CD4-positive, alpha-beta memory T cell (primary cell): Measurements from ENCODE around the gene STMN1. TPM values are rescaled to one million over a fixed set of nuclear protein-coding genes. Genes with fewer than 3 reads are reported as not detected.
A peak's percentile ranks its signal among the peaks of the same experiment; 100 is the strongest.

ENCODE experiments used
- CTCF ChIA-PET: fragments of 350-600 bp; sonication (Branson Sonifier 250); formaldehyde crosslinking; loops from one replicate; lab custom pipeline; 2021; ENCODE audit warnings: inconsistent platforms; ENCODE audit not compliant: partially characterized antibody; lab: Charles Lee
- POLR2A ChIA-PET: fragments of 350-600 bp; sonication (Branson Sonifier 250); formaldehyde crosslinking; loops from one replicate; lab custom pipeline; 2021; ENCODE audit not compliant: partially characterized antibody; lab: Charles Lee
- DNase-seq, 5 donors: peaks; one replicate each; pipeline versions ENCODE4 v3.0.0 to v3.0.0-alpha.2; 2020 to 2022; ENCODE audit warnings: mixed read lengths in 1 of 5
- H3K27ac ChIP-seq: one replicate; pipeline ENCODE4 v1.7.0; 2013; ENCODE audit warnings: low read depth, low read length
- H3K27me3 ChIP-seq: 2 replicates; pipeline ENCODE4 v1.7.0; 2013; ENCODE audit warnings: mild to moderate bottlenecking, low read length, moderate library complexity; ENCODE audit not compliant: insufficient read depth
- H3K36me3 ChIP-seq: 2 replicates; pipeline ENCODE4 v1.7.0; 2013; ENCODE audit warnings: mild to moderate bottlenecking, low read length, moderate library complexity; ENCODE audit not compliant: insufficient read depth
- H3K4me1 ChIP-seq: 2 replicates; pipeline ENCODE4 v1.7.0; 2013; ENCODE audit warnings: mild to moderate bottlenecking, low read length, moderate library complexity; ENCODE audit not compliant: insufficient read depth
- H3K4me3 ChIP-seq, 2 donors: one replicate each; pipeline ENCODE4 v1.7.0; 2013; ENCODE audit warnings: low read length in 2 of 2, mild to moderate bottlenecking in 1 of 2
- H3K9me3 ChIP-seq, 2 donors: one replicate each; pipeline ENCODE4 v1.7.0; 2013; ENCODE audit warnings: low read length in 2 of 2, control low read depth in 1 of 2; ENCODE audit not compliant: control insufficient read depth in 1 of 2
- H3K27ac Mint-ChIP-seq, 7 donors: one replicate each; pipeline ENCODE4 v1.8.0; 2020 to 2021; ENCODE audit warnings: mixed read lengths in 7 of 7, mild to moderate bottlenecking in 6 of 7, inconsistent platforms in 3 of 7, moderate library complexity in 3 of 7
- H3K27me3 Mint-ChIP-seq, 2 donors: one replicate each; pipeline ENCODE4 v1.8.0; 2020 to 2021; ENCODE audit warnings: mixed read lengths in 2 of 2
- H3K36me3 Mint-ChIP-seq, 2 donors: one replicate each; pipeline ENCODE4 v1.8.0; 2020 to 2021; ENCODE audit warnings: mixed read lengths in 2 of 2, inconsistent platforms in 1 of 2, mild to moderate bottlenecking in 1 of 2
- H3K4me1 Mint-ChIP-seq, 4 donors: one replicate each; pipeline ENCODE4 v1.8.0; 2020 to 2021; ENCODE audit warnings: mixed read lengths in 4 of 4, mild to moderate bottlenecking in 1 of 4
- H3K4me3 Mint-ChIP-seq, 8 donors: one replicate each; pipeline ENCODE4 v1.8.0; 2020 to 2021; ENCODE audit warnings: mixed read lengths in 8 of 8, mild to moderate bottlenecking in 7 of 8, moderate library complexity in 6 of 8, inconsistent platforms in 3 of 8
- H3K9me3 Mint-ChIP-seq, 8 donors: one replicate each; pipeline ENCODE4 v1.8.0; 2020 to 2021; ENCODE audit warnings: mixed read lengths in 8 of 8, mild to moderate bottlenecking in 5 of 8, inconsistent platforms in 3 of 8, moderate library complexity in 1 of 8
- intact Hi-C: fragments of 100-400 bp; cut with micrococcal nuclease; formaldehyde crosslinking; loops from one replicate; pipeline ENCODE4 v1.15.1; 2023
- polyA plus RNA-seq, 2 donors: library from polyadenylated mRNA; unstranded; fragments of 300-500 nt; fragmentation: Illumina TruSeq; gene quantifications; one replicate each; pipeline ENCODE4 v1.2.3, GENCODE V29; 2021
- total RNA-seq, 2 experiments: library from RNA; stranded (reverse); gene quantifications; one replicate each; pipeline ENCODE4 v1.2.3, GENCODE V29; 2021

STMN1 gene
- total and polyA plus RNA-seq, 4 experiments from 2014 or later, result 34.5 to 85.2 (median 45.4) TPM

DNA sequence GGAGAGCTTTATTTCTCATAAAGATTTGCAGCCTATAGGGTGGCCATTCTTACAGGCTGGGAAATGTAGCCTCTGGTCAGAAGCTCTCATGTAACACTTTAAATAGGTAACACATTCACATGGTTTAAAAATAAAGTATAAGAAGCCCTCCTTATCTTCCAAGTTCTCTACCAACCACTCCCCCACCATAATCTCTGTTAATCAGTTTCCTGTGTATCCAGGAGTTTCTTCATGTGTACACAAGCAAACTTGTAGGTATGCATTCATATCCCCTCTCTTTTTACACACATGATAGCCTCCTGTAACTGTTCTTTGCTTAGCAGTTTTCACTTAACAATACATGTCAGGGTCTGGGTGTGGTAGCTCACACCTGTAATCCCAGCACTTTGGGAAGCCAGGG, 4.9 kb upstream of the STMN1 start:
- Histone ChIP-seq H3K27me3 (no peaks in the 10 kb centered on the region), H3K4me1 (peaks cover 7% of the 10 kb centered on the region), H3K9me3 (no peaks in the 10 kb centered on the region), H3K36me3 (no peaks in the 10 kb centered on the region), H3K4me3 (no peak overlapping the region), H3K27ac (no peak overlapping the region)
- H3K4me1 Mint-ChIP-seq, result peaks cover 3 to 17% (median 8%) of the 10 kb centered on the region in 4 donors
- ChIA-PET CTCF (no interaction called here), POLR2A (interaction anchor here (1.0 kb wide), 1 partner anchor 60 kb away, joined by 3 read pairs; no protein-coding TSS in a partner anchor)
- peaks cover 0 to 5% of the 10 kb centered on the region in 2 donors for H3K36me3 Mint-ChIP-seq
- peak overlapping the region in 1 of 8 donors; percentile 11 for H3K4me3 Mint-ChIP-seq
- intact Hi-C loops, result no loop called here
- H3K27ac Mint-ChIP-seq, result no peak overlapping the region
- H3K27me3 Mint-ChIP-seq, result no peaks in the 10 kb centered on the region
- H3K9me3 Mint-ChIP-seq, result no peaks in the 10 kb centered on the region
- DNase-seq, result no peak

DNA sequence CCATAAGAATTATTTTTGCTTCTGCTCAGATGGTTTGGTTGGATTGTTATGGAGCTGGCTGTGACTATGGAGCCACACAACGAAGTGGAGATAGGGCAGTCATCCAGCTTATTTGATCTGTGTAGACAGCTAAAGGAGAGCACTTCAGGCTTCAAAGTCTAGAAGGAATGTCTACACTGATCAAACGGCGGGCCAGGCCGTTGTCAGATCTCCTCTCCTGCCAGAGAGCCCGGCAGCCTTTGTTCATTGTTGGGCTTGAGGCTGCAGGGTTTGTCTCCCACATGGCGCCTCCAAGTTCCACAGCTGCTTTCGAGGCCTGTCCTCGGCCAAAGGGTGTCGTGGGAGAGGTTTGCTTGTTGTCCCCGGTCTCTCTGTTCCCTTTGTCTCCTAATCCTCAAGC, 2.8 kb upstream of the STMN1 start:
- peak overlapping the region in 1 of 8 donors; percentile 9 for H3K4me3 Mint-ChIP-seq
- ChIA-PET POLR2A (interaction anchor here (1.1 kb wide), 1 partner anchor 14 kb away, joined by 4 read pairs; no protein-coding TSS in a partner anchor), CTCF (interaction anchor here (0.6 to 2.5 kb wide), 3 partner anchors 13 to 1297 kb away, joined by 4 to 9 read pairs (median 7); partner anchors contain the start of gene PAFAH2)
- H3K36me3 ChIP-seq, result no peaks in the 10 kb centered on the region
- no peak overlapping the region for H3K4me3 ChIP-seq
- intact Hi-C loops, result no loop called here
- H3K36me3 Mint-ChIP-seq, result peaks cover 0 to 10% of the 10 kb centered on the region in 2 donors
- peaks cover 14 to 31% (median 21%) of the 10 kb centered on the region in 4 donors for H3K4me1 Mint-ChIP-seq
- DNase-seq, result no peak
- H3K27me3 ChIP-seq, result no peaks in the 10 kb centered on the region
- no peaks in the 10 kb centered on the region for H3K9me3 Mint-ChIP-seq
- no peaks in the 10 kb centered on the region for H3K27me3 Mint-ChIP-seq
- no peaks in the 10 kb centered on the region for H3K9me3 ChIP-seq
- H3K4me1 ChIP-seq, result peaks cover 17% of the 10 kb centered on the region
- peak overlapping the region in 2 of 7 donors; percentile 54 to 87 for H3K27ac Mint-ChIP-seq
- no peak overlapping the region for H3K27ac ChIP-seq

DNA sequence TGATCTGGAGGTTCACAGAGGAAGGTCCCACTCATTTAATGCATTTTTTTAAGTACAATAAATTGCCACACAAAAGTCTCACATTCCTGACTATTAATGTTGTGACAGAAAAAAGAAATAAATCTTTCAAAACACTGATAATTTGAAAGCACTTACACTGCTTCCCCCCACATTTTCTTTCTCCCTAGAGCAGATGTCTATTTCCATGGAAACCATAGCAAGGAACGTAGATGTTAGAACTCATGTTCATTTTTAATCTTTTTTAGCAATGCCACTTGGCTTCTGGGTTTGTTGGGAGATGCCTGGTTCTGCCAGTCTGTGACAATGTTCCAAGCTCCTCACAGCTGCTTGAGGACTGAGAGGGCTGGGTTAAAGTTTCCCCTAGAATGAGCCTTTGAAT, 1.9 kb upstream of the STMN1 start:
- H3K27ac Mint-ChIP-seq, result peak overlapping the region in 5 of 7 donors; percentile 11 to 97 (median 87)
- CTCF ChIA-PET, result interaction anchor here (1.3 to 2.5 kb wide), 2 partner anchors 12 to 89 kb away, joined by 7 to 9 read pairs; partner anchors contain the start of gene PAFAH2
- no peaks in the 10 kb centered on the region for H3K27me3 ChIP-seq
- no peak overlapping the region for H3K4me3 ChIP-seq
- no peaks in the 10 kb centered on the region for H3K9me3 ChIP-seq
- H3K4me1 ChIP-seq, result peaks cover 25% of the 10 kb centered on the region
- H3K4me3 Mint-ChIP-seq, result peak overlapping the region in 1 of 8 donors; percentile 18
- H3K27ac ChIP-seq, result no peak overlapping the region
- H3K36me3 ChIP-seq, result no peaks in the 10 kb centered on the region
- intact Hi-C loops, result no loop called here
- H3K9me3 Mint-ChIP-seq, result no peaks in the 10 kb centered on the region
- no peak for DNase-seq
- H3K4me1 Mint-ChIP-seq, result peaks cover 14 to 31% (median 21%) of the 10 kb centered on the region in 4 donors
- H3K27me3 Mint-ChIP-seq, result no peaks in the 10 kb centered on the region
- POLR2A ChIA-PET, result interaction anchor here (1.1 kb wide), 1 partner anchor 15 kb away, joined by 4 read pairs; no protein-coding TSS in a partner anchor
- peaks cover 0 to 10% of the 10 kb centered on the region in 2 donors for H3K36me3 Mint-ChIP-seq

DNA sequence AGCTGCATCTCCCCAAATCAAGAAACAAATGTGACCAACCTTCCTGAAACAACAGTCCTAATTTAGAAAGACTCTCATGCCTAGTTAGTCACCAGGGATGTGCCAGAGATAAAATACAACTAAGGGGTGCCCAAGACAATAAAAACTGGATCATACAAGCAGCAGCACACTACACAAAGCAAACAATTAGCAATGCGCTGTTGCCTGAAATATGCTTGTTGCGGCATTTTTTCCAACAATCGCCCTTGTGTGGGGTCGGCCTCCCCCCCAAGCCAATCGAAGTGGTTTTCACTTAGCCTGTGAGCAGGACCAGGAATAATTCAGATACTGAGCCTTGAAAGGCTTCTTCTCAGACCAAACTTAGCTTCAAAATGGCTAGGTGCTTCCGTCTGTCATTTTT, 1.4 kb upstream of the STMN1 start:
- H3K4me3 ChIP-seq, result no peak overlapping the region
- intact Hi-C loops, result loop anchor here (2.0 kb wide), 1 partner anchor 15 kb away; no protein-coding TSS in a partner anchor
- no peak for DNase-seq
- H3K36me3 ChIP-seq, result no peaks in the 10 kb centered on the region
- ChIA-PET POLR2A (interaction anchor here (1.0 to 1.5 kb wide), 3 partner anchors 10 to 87 kb away, joined by 3 to 4 read pairs (median 4); no protein-coding TSS in a partner anchor), CTCF (interaction anchor here (1.4 kb wide), 1 partner anchor 12 kb away, joined by 8 read pairs; no protein-coding TSS in a partner anchor)
- Mint-ChIP-seq H3K9me3 (no peaks in the 10 kb centered on the region), H3K4me1 (peaks cover 14 to 31% (median 21%) of the 10 kb centered on the region in 4 donors), H3K4me3 (peak overlapping the region; percentile 38 to 93 (median 82)), H3K27ac (peak overlapping the region; percentile 79 to 97 (median 95)), H3K27me3 (no peaks in the 10 kb centered on the region), H3K36me3 (peaks cover 0 to 10% of the 10 kb centered on the region in 2 donors)
- H3K4me1 ChIP-seq, result peaks cover 26% of the 10 kb centered on the region
- no peaks in the 10 kb centered on the region for H3K9me3 ChIP-seq
- no peaks in the 10 kb centered on the region for H3K27me3 ChIP-seq
- no peak overlapping the region for H3K27ac ChIP-seq

DNA sequence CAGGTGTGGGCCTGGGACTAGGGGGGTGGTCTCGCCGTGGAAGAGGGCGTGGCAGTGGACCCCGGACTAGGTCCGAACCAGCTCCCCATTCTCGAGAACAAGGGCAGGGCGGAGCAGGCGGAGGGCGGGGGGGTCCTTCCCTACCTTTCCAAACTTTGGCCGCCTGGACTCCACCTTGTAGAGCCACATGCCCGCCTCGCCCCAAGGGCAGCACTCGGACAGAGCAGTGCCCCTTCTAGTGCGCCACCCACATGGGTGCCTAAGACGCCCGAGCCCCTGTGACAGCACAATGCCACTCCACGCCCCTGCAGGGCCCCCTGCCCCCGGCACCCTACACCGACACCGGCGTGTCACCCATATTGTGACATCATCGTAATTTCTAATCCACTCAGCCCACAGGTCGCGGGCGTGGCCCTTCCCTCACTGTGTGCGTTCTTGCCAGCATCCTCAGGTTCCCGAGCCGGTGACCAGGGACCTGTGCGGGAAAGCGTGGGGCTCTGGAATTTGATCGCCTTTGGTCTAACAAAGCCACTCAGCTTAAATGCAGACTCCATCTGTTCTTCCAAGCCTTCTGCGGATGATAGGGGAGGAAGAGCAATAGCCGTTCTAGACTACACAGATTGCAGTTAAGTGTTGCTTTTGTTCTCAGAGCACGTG, 553 bp upstream of the STMN1 start:
- ChIA-PET POLR2A (interaction anchor here (0.6 to 3.8 kb wide), 7 partner anchors 11 to 659 kb away, joined by 3 to 21 read pairs (median 3); partner anchors contain the start of gene RSRP1), CTCF (interaction anchor here (1.4 kb wide), 1 partner anchor 11 kb away, joined by 8 read pairs; no protein-coding TSS in a partner anchor)
- Histone ChIP-seq H3K36me3 (no peaks in the 10 kb centered on the region), H3K27ac (peak overlapping the region; percentile 54), H3K27me3 (no peaks in the 10 kb centered on the region), H3K4me3 (peak overlapping the region in 1 of 2 donors; percentile 71), H3K4me1 (peaks cover 26% of the 10 kb centered on the region), H3K9me3 (no peaks in the 10 kb centered on the region)
- Mint-ChIP-seq H3K36me3 (peaks cover 0 to 10% of the 10 kb centered on the region in 2 donors), H3K27me3 (no peaks in the 10 kb centered on the region), H3K4me3 (peak overlapping the region; percentile 80 to 93 (median 86)), H3K27ac (peak overlapping the region; percentile 79 to 97 (median 95)), H3K4me1 (peaks cover 14 to 31% (median 21%) of the 10 kb centered on the region in 4 donors), H3K9me3 (no peaks in the 10 kb centered on the region)
- DNase-seq, result peak; percentile 36 to 66 (median 39)
- intact Hi-C loops, result loop anchor here (2.0 kb wide), 1 partner anchor 16 kb away; no protein-coding TSS in a partner anchor

DNA sequence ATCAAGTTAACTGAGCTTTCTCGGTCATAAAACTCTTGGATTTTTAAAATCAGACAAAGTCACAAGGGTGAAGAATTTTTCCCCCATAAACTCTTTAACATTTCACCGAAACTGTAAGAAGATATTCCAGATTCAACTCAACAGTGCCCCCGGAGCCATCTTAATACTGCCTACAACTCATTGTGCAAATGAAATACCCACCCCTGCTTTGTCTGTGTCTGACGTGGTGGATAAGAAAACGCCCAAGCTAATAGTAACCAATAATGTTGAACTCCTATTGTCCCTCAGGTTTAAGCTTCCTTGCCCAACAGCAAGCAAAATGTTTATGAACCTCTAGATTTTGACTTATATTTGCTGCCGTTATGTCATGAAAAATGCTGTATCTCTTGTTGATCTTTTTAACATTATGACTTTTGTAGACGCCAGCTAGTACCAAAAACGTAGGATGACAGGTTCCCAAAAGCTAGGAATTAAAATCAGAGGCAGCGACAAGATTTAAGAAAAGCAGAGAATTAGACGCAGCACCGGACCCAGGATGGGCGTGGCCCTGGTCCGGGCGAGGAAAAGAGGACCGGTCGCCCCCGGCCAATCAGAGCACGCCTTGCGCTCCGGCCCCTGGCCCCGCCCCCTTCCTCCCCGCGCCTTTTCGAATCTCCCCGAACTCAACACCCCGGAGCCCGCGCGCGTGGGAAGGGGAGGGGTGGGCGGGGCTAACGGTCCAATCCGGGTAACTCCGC, 1.1 kb downstream of the STMN1 start:
- Histone ChIP-seq H3K4me3 (peak overlapping the region; percentile 71 to 93), H3K27me3 (no peaks in the 10 kb centered on the region), H3K36me3 (no peaks in the 10 kb centered on the region), H3K4me1 (peaks cover 26% of the 10 kb centered on the region), H3K27ac (peak overlapping the region; percentile 54), H3K9me3 (no peaks in the 10 kb centered on the region)
- Mint-ChIP-seq H3K9me3 (no peaks in the 10 kb centered on the region), H3K4me3 (peak overlapping the region; percentile 89 to 96 (median 90)), H3K4me1 (peaks cover 16 to 31% (median 21%) of the 10 kb centered on the region in 4 donors), H3K36me3 (peaks cover 3 to 12% of the 10 kb centered on the region in 2 donors), H3K27me3 (no peaks in the 10 kb centered on the region), H3K27ac (peak overlapping the region; percentile 84 to 98 (median 93))
- ChIA-PET POLR2A (interaction anchor here (0.5 to 7.9 kb wide), 11 partner anchors 9 to 658 kb away, joined by 3 to 73 read pairs (median 6); partner anchors contain the start of genes MTFR1L, PAFAH2, PAQR7 and RSRP1), CTCF (interaction anchor here (0.6 to 19.0 kb wide), 10 partner anchors 9 to 563 kb away, joined by 3 to 583 read pairs (median 4); partner anchors contain the start of gene PAFAH2)
- intact Hi-C loops, result loop anchor here (1.0 kb wide), 2 partner anchors 10 to 93 kb away; partner anchors contain the start of gene PAFAH2
- DNase-seq, result peak; percentile 76 to 90 (median 77)
